Measurements from ENCODE around the gene PPP1R37.

- TF ChIP-seq CEBPG (CRISPR knock-in tag; IDR thresholded peaks at IDR 0.05) (no peak), CTCF (CRISPR knock-in tag; IDR thresholded peaks at IDR 0.05) (no peak), CEBPB (IDR thresholded peaks at IDR 0.05; ENCODE audit: borderline replicate concordance, low read depth, low read length) (no peak)
Measured at GRCh38 chr19:45117167-45117594, 24.2 kb downstream of the PPP1R37 start.

All from HepG2 (cell line).